Mesodermal cell (in vitro differentiated cells): ENCODE data around the gene KCNAB1.
"Not testable (repeated sequence)": the region's sequence is repeated elsewhere in the genome, so short reads cannot be mapped to it uniquely, and the experiment has no call there.

Experiments
- H3K27ac ChIP-seq: 2 replicates; pipeline ENCODE4 v1.7.0; 2013; ENCODE audit warnings: mild to moderate bottlenecking, low read depth, low read length, moderate library complexity; ENCODE audit not compliant: severe bottlenecking
- H3K36me3 ChIP-seq: 2 replicates; pipeline ENCODE4 v1.7.1; 2013; ENCODE audit warnings: mild to moderate bottlenecking, low read length, moderate library complexity; ENCODE audit not compliant: control insufficient read depth, insufficient read depth
- H3K4me1 ChIP-seq: one replicate; pipeline ENCODE4 v1.7.1; 2013; ENCODE audit warnings: mild to moderate bottlenecking, low read length; ENCODE audit not compliant: insufficient read depth, control insufficient read depth, poor library complexity, severe bottlenecking
- H3K4me3 ChIP-seq: 2 replicates; pipeline ENCODE4 v1.7.0; 2013; ENCODE audit warnings: low read length, control low read depth, mild to moderate bottlenecking; ENCODE audit not compliant: insufficient read depth, poor library complexity, severe bottlenecking; ENCODE audit errors: extremely low read depth
- H3K9me3 ChIP-seq: 2 replicates; pipeline ENCODE4 v1.7.1; 2013; ENCODE audit warnings: mild to moderate bottlenecking, low read length, moderate library complexity; ENCODE audit not compliant: control insufficient read depth
- WGBS, 2 experiments: methylation state at CpG; one replicate each; pipeline ENCODE4 v1.1.5; 2013; ENCODE audit warnings: missing lambda C conversion rate in 2 of 2; ENCODE audit not compliant: insufficient coverage in 2 of 2; 5-methylcytosine and 5-hydroxymethylcytosine counted together

The KCNAB1 gene

GRCh38 chr3:156551746-156552145 lies 431.4 kb downstream of the KCNAB1 start:
- 90 to 92% methylated on average over 2 to 4 of the region's 4 CpGs for WGBS, 2 experiments
- Histone ChIP-seq H3K27ac (peak overlapping the region; percentile 74), H3K9me3 (no peaks in the 10 kb centered on the region), H3K4me3 (no peak overlapping the region), H3K4me1 (peaks cover 26% of the 10 kb centered on the region), H3K36me3 (peaks cover 64% of the 10 kb centered on the region)

GRCh38 chr3:156552973-156553372 lies 432.6 kb downstream of the KCNAB1 start:
- H3K4me1 ChIP-seq = peaks cover 21% of the 10 kb centered on the region
- H3K27ac ChIP-seq = no peak overlapping the region
- H3K4me3 ChIP-seq = peak overlapping the region; percentile 88
- no CpG with 5 or more reads among the region's 2 CpGs for WGBS, 2 experiments
- H3K36me3 ChIP-seq = peaks cover 51% of the 10 kb centered on the region
- H3K9me3 ChIP-seq = no peaks in the 10 kb centered on the region

- WGBS, 2 experiments = 17 to 19% methylated on average over 4 to 7 of the region's 11 CpGs
- no peaks in the 10 kb centered on the region for H3K9me3 ChIP-seq
- peak overlapping the region; percentile 93 for H3K27ac ChIP-seq
Measured at GRCh38 chr3:156553705-156554356, 433.5 kb downstream of the KCNAB1 start.

GRCh38 chr3:156554515-156554841 lies 434.1 kb downstream of the KCNAB1 start:
- WGBS, 2 experiments = 0 to 2% methylated on average over 7 to 8 of the region's 11 CpGs
- H3K4me1 ChIP-seq = peaks cover 16% of the 10 kb centered on the region
- peak overlapping the region; percentile 88 for H3K4me3 ChIP-seq
- H3K36me3 ChIP-seq = peaks cover 40% of the 10 kb centered on the region
- peak overlapping the region; percentile 93 for H3K27ac ChIP-seq
- H3K9me3 ChIP-seq = no peaks in the 10 kb centered on the region

More at GRCh38 chr3:156553705-156554356, 433.5 kb downstream of the KCNAB1 start:
- Histone ChIP-seq H3K4me1 (peaks cover 16% of the 10 kb centered on the region), H3K36me3 (peaks cover 43% of the 10 kb centered on the region), H3K4me3 (peak overlapping the region; percentile 88)

- WGBS, 2 experiments = 5 to 9% methylated on average over 43 to 46 of the region's 60 CpGs
- Histone ChIP-seq H3K9me3 (no peaks in the 10 kb centered on the region), H3K4me1 (peaks cover 13% of the 10 kb centered on the region), H3K4me3 (peak within 1 kb of the TSS; percentile 88), H3K27ac (peak within 1 kb of the TSS; percentile 93), H3K36me3 (peaks cover 35% of the 10 kb centered on the region)
Measured at GRCh38 chr3:156554842-156555687, 434.7 kb downstream of the KCNAB1 start, which contains the start of gene SSR3. SSR3 (minus strand) TSS chr3:156555117; CDS start chr3:156555089, 28 bp downstream.

GRCh38 chr3:156558389-156558788 lies 438.0 kb downstream of the KCNAB1 start:
- no peak overlapping the region for H3K27ac ChIP-seq
- no peaks in the 10 kb centered on the region for H3K9me3 ChIP-seq
- H3K36me3 ChIP-seq = peaks cover 3% of the 10 kb centered on the region
- no peak overlapping the region for H3K4me3 ChIP-seq
- no peaks in the 10 kb centered on the region for H3K4me1 ChIP-seq

- no peaks in the 10 kb centered on the region for H3K4me1 ChIP-seq
- no CpG with 5 or more reads among the region's 1 CpG for WGBS, 2 experiments
- H3K9me3 ChIP-seq = no peaks in the 10 kb centered on the region
- no peak overlapping the region for H3K27ac ChIP-seq
- H3K4me3 ChIP-seq = no peak overlapping the region
- no peaks in the 10 kb centered on the region for H3K36me3 ChIP-seq
Measured at GRCh38 chr3:156559321-156559720, 438.9 kb downstream of the KCNAB1 start.

GRCh38 chr3:156561533-156561932 lies 441.2 kb downstream of the KCNAB1 start:
- no peaks in the 10 kb centered on the region for H3K36me3 ChIP-seq
- WGBS, 2 experiments = 93 to 100% methylated on average over 1 to 2 of the region's 2 CpGs
- H3K9me3 ChIP-seq = no peaks in the 10 kb centered on the region
- no peak overlapping the region for H3K27ac ChIP-seq
- H3K4me3 ChIP-seq = no peak overlapping the region
- no peaks in the 10 kb centered on the region for H3K4me1 ChIP-seq

- not testable (repeated sequence) for H3K27ac ChIP-seq, H3K4me3 ChIP-seq, H3K4me1 ChIP-seq, H3K36me3 ChIP-seq, H3K9me3 ChIP-seq
- 87 to 100% methylated on average over 3 to 8 of the region's 8 CpGs for WGBS, 2 experiments
Measured at GRCh38 chr3:156562486-156562885, 442.1 kb downstream of the KCNAB1 start.

GRCh38 chr3:156563900-156564682 lies 443.7 kb downstream of the KCNAB1 start:
- Histone ChIP-seq H3K9me3 (peaks cover 7% of the 10 kb centered on the region), H3K27ac (no peak overlapping the region), H3K36me3 (no peaks in the 10 kb centered on the region), H3K4me3 (no peak overlapping the region), H3K4me1 (no peaks in the 10 kb centered on the region)
- WGBS, 2 experiments = no CpG with 5 or more reads among the region's 1 CpG
